Neural crest cell (in vitro differentiated cells): ENCODE measurements around the gene SH3YL1. TPM values are rescaled to one million over a fixed set of nuclear protein-coding genes. Genes with fewer than 3 reads are reported as not detected.
A peak's percentile ranks its signal among the peaks of the same experiment; 100 is the strongest.

Experiments
- DNase-seq: peaks from one replicate; pipeline ENCODE4 v3.0.0; 2021; ENCODE audit warnings: low read depth, mixed read lengths, low spot score
- H3K27ac Mint-ChIP-seq: one replicate; pipeline ENCODE4 v1.8.0; 2021; ENCODE audit warnings: mild to moderate bottlenecking, mixed read lengths; ENCODE audit not compliant: unreplicated experiment
- H3K27me3 Mint-ChIP-seq: 2 replicates; pipeline ENCODE4 v1.8.0; 2021; ENCODE audit warnings: low read depth, mild to moderate bottlenecking, mixed read lengths
- H3K36me3 Mint-ChIP-seq: 2 replicates; pipeline ENCODE4 v1.8.0; 2021; ENCODE audit warnings: low read depth, mild to moderate bottlenecking, mixed read lengths
- H3K4me1 Mint-ChIP-seq: 2 replicates; pipeline ENCODE4 v1.8.0; 2021; ENCODE audit warnings: mixed read lengths
- H3K4me3 Mint-ChIP-seq: one replicate; pipeline ENCODE4 v1.8.0; 2021; ENCODE audit warnings: mild to moderate bottlenecking, mixed read lengths
- H3K9me3 Mint-ChIP-seq: 2 replicates; pipeline ENCODE4 v1.8.0; 2021; ENCODE audit warnings: mixed read lengths
- total RNA-seq: library from RNA; stranded (reverse); gene quantifications from 2 replicates; pipeline ENCODE4 v1.2.1, GENCODE V29; 2021
- TF ChIP-seq, protein P1 (sequence below): fragments of 200-600 bp; sonication (generic); conservative IDR thresholded peaks from 2 replicates; pipeline ENCODE4 v1.5.0; 2021; ENCODE audit warnings: antibody characterized with exemption, mild to moderate bottlenecking

Gene SH3YL1
- total RNA-seq, 1 donor from 2014 or later = 31.8 TPM

DNA sequence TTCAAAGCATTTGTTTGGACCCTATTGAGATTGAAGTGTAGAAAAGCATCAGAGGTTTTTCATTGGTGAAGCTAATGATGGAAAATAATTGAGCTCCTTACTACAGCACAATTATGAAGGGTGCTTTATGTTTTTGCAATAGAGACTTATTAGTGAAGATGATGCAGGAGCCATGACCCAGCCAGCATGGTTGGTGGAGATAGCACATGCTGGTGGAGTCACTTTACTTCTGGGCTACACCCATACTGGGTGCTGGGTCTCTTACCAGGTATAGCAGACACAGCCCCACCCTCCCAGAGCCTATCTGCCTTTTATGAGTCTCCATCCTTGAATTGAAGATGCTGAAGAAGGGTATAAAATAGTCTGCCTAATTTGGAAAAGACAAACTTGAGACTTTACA lies 4.5 kb upstream of the SH3YL1 start:
- Mint-ChIP-seq H3K9me3 (no peaks in the 10 kb centered on the region), H3K27me3 (peaks cover 3% of the 10 kb centered on the region), H3K36me3 (peaks cover 5% of the 10 kb centered on the region), H3K4me1 (peaks cover 30% of the 10 kb centered on the region), H3K4me3 (peak overlapping the region; percentile 17), H3K27ac (no peak overlapping the region)
- TF ChIP-seq, protein P1, sequence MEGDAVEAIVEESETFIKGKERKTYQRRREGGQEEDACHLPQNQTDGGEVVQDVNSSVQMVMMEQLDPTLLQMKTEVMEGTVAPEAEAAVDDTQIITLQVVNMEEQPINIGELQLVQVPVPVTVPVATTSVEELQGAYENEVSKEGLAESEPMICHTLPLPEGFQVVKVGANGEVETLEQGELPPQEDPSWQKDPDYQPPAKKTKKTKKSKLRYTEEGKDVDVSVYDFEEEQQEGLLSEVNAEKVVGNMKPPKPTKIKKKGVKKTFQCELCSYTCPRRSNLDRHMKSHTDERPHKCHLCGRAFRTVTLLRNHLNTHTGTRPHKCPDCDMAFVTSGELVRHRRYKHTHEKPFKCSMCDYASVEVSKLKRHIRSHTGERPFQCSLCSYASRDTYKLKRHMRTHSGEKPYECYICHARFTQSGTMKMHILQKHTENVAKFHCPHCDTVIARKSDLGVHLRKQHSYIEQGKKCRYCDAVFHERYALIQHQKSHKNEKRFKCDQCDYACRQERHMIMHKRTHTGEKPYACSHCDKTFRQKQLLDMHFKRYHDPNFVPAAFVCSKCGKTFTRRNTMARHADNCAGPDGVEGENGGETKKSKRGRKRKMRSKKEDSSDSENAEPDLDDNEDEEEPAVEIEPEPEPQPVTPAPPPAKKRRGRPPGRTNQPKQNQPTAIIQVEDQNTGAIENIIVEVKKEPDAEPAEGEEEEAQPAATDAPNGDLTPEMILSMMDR = no peak
- no peak for DNase-seq

DNA sequence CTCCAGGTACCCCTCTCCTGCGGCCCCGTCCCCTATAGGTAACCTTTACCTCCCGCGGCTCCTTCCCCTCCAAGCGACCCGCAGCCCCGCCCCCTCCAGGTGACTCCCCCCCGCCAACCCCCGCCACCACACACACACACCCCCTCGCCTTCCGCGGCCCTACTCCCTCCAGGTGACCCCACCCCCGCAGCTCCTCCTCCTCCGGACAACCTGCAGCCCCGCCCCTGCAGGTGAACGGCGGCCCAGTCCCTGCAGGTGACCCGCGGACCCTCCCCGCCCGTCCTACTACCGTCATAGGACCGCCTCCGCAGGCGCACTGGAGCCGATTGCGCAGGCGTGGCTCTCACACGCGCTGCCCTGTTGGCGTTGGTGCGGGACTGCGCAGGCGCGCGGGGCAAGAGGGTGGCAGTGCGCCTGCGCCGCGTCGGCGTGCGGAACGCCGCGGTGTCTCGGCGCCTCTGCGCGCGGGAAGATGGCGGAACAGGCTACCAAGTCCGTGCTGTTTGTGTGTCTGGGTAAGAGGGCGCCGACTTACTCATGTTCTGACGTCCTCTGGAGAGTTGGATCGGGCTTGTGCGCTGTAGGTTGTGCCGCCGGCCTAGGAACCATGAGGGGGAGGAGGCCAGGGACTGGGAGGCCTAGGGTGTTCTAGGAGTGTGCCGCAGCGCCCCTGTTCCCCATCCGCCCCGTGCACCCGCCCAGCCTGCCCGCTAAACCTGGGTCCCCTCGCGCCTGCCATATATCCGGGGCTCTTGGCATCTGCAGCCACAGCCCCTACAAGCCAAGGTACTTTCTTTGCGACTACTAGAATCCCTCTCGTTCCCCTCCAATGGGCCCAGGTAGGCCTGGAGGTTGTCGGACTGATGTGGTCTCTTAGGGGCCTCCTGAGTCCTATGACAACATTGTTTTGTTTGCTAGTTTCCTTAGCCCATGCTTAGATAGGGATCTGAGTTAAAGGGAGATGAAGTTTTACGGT lies 949 bp upstream of the SH3YL1 start, which contains the start of gene ACP1:
Gene ACP1, plus strand, starts transcription at position 455 of the 976 bp plus-strand sequence. Its CDS starts 18 bp downstream, at position 473.
- TF ChIP-seq, protein P1 = no peak
- peak within 1 kb of the TSS; percentile 97 for H3K4me3 Mint-ChIP-seq
- H3K36me3 Mint-ChIP-seq = peaks cover 26% of the 10 kb centered on the region
- no peaks in the 10 kb centered on the region for H3K9me3 Mint-ChIP-seq
- H3K27me3 Mint-ChIP-seq = peaks cover 8% of the 10 kb centered on the region
- peaks cover 35% of the 10 kb centered on the region for H3K4me1 Mint-ChIP-seq
- peak within 1 kb of the TSS; percentile 98 for H3K27ac Mint-ChIP-seq
- DNase-seq = peak; percentile 81

DNA sequence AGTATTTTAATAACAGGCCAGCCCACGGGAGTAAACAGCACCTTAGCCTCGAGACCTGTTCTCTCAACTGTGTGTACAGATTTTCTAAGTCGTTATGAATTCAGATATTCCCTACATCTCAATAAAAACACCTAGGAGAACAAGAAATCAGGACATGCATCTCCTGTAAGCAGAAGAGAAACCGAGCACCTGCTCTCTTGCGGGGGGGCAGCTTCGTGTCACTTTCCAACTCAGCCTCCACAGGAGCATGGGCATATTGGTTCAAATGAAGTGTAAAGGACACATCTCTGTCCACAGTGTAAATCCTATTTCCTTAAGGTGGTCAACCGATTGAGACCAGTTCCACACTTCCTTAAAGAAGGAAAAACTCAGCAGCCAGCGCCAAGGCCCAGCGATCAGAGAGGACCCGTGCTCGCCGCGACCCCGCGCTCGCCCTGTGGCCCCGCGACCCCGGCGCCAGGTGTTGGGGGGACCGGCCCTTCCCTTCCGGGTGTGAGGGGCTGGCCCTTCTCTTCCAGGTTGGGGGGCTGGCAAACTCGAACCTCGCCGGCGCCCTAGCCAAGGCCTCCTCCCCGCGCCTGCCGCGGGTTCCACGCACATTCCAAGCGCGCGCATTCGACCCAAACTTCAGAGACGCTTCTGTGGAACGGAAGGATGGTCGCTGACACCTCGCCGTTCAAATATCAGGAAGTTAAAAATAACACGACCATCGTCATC lies 652 bp downstream of the SH3YL1 start:
- H3K4me3 Mint-ChIP-seq = peak overlapping the region; percentile 78
- H3K9me3 Mint-ChIP-seq = peaks cover 9% of the 10 kb centered on the region
- H3K27me3 Mint-ChIP-seq = peaks cover 8% of the 10 kb centered on the region
- H3K4me1 Mint-ChIP-seq = peaks cover 34% of the 10 kb centered on the region
- H3K36me3 Mint-ChIP-seq = peaks cover 38% of the 10 kb centered on the region
- H3K27ac Mint-ChIP-seq = no peak overlapping the region
- TF ChIP-seq, protein P1 = no peak
- DNase-seq = no peak

DNA sequence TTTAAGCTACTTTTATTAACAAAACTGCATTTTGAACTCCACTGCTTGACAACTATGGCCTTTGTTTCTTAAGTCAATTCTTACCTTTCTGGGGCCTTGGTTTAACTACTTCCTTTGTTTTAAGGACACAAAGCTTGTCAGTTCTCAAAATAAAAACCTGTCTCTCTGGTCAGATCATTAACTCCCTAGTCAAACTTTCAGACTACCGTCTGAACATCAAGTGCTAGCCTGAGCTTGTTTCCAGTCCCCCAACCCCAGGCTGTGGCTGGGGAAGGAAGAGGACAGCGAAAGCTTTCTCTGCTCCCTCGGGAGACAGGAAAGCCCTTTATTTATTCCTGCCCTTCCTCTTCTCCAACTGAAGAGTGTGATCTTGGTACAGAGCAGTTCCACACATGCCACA lies 1.7 kb downstream of the SH3YL1 start:
- peak overlapping the region; percentile 78 for H3K4me3 Mint-ChIP-seq
- TF ChIP-seq, protein P1 = no peak
- peaks cover 8% of the 10 kb centered on the region for H3K27me3 Mint-ChIP-seq
- peaks cover 25% of the 10 kb centered on the region for H3K4me1 Mint-ChIP-seq
- no peak for DNase-seq
- H3K36me3 Mint-ChIP-seq = peaks cover 45% of the 10 kb centered on the region
- no peak overlapping the region for H3K27ac Mint-ChIP-seq
- peaks cover 16% of the 10 kb centered on the region for H3K9me3 Mint-ChIP-seq

DNA sequence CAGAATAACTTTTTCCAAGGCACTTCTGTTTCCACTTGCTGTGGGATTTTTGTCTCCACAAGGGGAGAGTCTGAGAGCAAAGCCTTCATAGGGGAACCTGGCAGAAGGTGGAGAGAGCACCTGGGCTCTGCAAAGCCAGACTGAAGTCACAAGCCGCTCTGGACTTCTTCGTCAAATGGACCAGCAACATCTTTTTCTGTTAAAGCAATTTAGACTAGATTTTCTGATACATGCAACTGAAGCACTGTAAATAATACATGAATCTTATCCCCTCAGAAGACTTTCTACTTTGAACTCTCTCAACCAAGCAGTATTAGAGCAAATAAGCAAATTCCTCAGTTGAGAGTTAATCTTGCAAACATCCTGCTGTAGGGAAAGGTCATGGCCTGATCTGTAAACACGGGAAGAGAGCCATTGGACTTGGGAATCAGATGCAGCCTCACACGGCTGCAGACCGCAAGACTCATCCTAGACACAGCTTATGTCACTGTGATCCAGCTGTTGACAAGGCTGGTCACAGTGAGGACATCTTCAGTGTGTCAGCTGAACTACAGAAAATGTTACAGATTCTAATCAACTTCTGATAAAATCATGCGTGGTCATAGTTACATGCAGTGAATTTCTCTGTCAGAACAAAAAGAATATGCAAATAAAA lies 3.2 kb downstream of the SH3YL1 start:
- Mint-ChIP-seq H3K4me1 (peaks cover 10% of the 10 kb centered on the region), H3K27ac (no peak overlapping the region), H3K36me3 (peaks cover 44% of the 10 kb centered on the region), H3K9me3 (peaks cover 16% of the 10 kb centered on the region), H3K4me3 (no peak overlapping the region), H3K27me3 (peaks cover 8% of the 10 kb centered on the region)
- TF ChIP-seq, protein P1 = no peak
- no peak for DNase-seq
